ENCODE results near the gene ATXN7L1. TPM values are rescaled to one million over a fixed set of nuclear protein-coding genes. Genes with fewer than 3 reads are reported as not detected.

The ATXN7L1 gene
- total and polyA plus RNA-seq, 2 of the 4 experiments (the other 2 are of a cell fraction) = 3.5 to 4.3 TPM

- in situ Hi-C loops (cut with MboI; ENCODE audit: low sequenced_read_pairs) (no loop called here), intact Hi-C loops (cut with micrococcal nuclease) (no loop called here), dilution Hi-C loops (cut with HindIII; ENCODE audit: low sequenced_read_pairs, unreplicated experiment) (no loop called here)
- Histone ChIP-seq H3K56ac (ENCODE audit: extremely low read depth, insufficient read depth, low read length) (no peak overlapping the region), H2AFZ (replicated peaks; ENCODE audit: low read length, poor library complexity) (no peak overlapping the region), H3K4me3 (ENCODE audit: insufficient read depth, low read depth, low read length) (no peak overlapping the region), H3K4me2 (ENCODE audit: low read depth, low read length) (no peak overlapping the region), H3K79me1 (ENCODE audit: low read depth in 1 of 2, low read length in 2 of 2) (no peaks in the 10 kb centered on the region), H3K9me1 (ENCODE audit: insufficient read depth, low read length) (no peaks in the 10 kb centered on the region), H2BK15ac (ENCODE audit: low read depth, low read length) (no peak overlapping the region), H3K14ac (replicated peaks; ENCODE audit: low read depth, low read length) (no peak overlapping the region), H2BK20ac (ENCODE audit: low read depth, low read length) (no peak overlapping the region), H3K27me3 (ENCODE audit: control insufficient read depth, insufficient read depth, low read length) (peaks cover 7% of the 10 kb centered on the region; the same call in 1 of the 2 replicates), H3K23ac (ENCODE audit: low read depth, low read length) (no peak overlapping the region), H2AK5ac (ENCODE audit: low read depth, low read length) (no peak overlapping the region), H2BK5ac (ENCODE audit: low read depth, low read length, poor library complexity, severe bottlenecking) (no peak overlapping the region), H4K91ac (ENCODE audit: insufficient read depth, low read depth, low read length) (no peak overlapping the region), H4K8ac (ENCODE audit: low read depth in 2 of 2, low read length in 2 of 2) (no peak overlapping the region), H4K5ac (ENCODE audit: low read depth, low read length) (no peak overlapping the region), H2BK120ac (ENCODE audit: low read depth, low read length) (no peak overlapping the region), H3K4ac (ENCODE audit: low read depth, low read length) (no peak overlapping the region), H3K4me1 (ENCODE audit: control insufficient read depth, insufficient read depth, low read length) (peaks cover 2% of the 10 kb centered on the region; the same call in 1 of the 2 replicates), H3K27ac (ENCODE audit: insufficient read depth, low read length) (no peak overlapping the region), H3K9me3 (ENCODE audit: control insufficient read depth, insufficient read depth, low read length) (no peaks in the 10 kb centered on the region), H4K20me1 (ENCODE audit: insufficient read depth, low read length) (no peaks in the 10 kb centered on the region), H2AK9ac (replicated peaks; ENCODE audit: low read depth, low read length, poor library complexity) (no peak overlapping the region), H3K36me3 (ENCODE audit: control insufficient read depth, insufficient read depth, low read length) (no peaks in the 10 kb centered on the region), H3K18ac (ENCODE audit: low read depth, low read length) (no peak overlapping the region), H3K9ac (ENCODE audit: low read depth, low read length) (no peak overlapping the region)
- no peak for ATAC-seq (ENCODE audit: low read depth)
- CTCF ChIA-PET = interaction anchor here (0.7 kb wide), 1 partner anchor 21 kb away, joined by 3 read pairs; no protein-coding TSS in a partner anchor
- WGBS, 2 experiments (ENCODE audit: extremely low coverage in 2 of 2, insufficient read length in 1 of 2) = no CpG with 5 or more reads among the region's 4 CpGs
- no peak for TF ChIP-seq RAD21 (IDR thresholded peaks at IDR 0.05; ENCODE audit: low read length)
- TF ChIP-seq ELK1 (IDR thresholded peaks at IDR 0.05; ENCODE audit: borderline replicate concordance, low read depth, low read length) = no peak
- TF ChIP-seq RFX5 (IDR thresholded peaks at IDR 0.05; ENCODE audit: low read depth, low read length) = no peak
- no peak for TF ChIP-seq SMC3 (IDR thresholded peaks at IDR 0.05; ENCODE audit: low read depth, low read length)
- TF ChIP-seq MAZ (IDR thresholded peaks at IDR 0.05; ENCODE audit: borderline replicate concordance, low read depth, low read length) = no peak
- TF ChIP-seq CTCF (conservative IDR thresholded peaks at IDR 0.05; ENCODE audit: low read depth, low read length) = no peak
- TF ChIP-seq CHD1 (IDR thresholded peaks at IDR 0.05; ENCODE audit: low read depth, low read length) = no peak
- no peak for TF ChIP-seq BHLHE40 (IDR thresholded peaks at IDR 0.05; ENCODE audit: low read depth, low read length)
- no peak for TF ChIP-seq RCOR1 (IDR thresholded peaks at IDR 0.05; ENCODE audit: insufficient replicate concordance, low read length)
- TF ChIP-seq MAFK (IDR thresholded peaks at IDR 0.05; ENCODE audit: low read depth, low read length) = no peak
- no peak for TF ChIP-seq POLR2A (IDR thresholded peaks at IDR 0.05; ENCODE audit: low read depth, low read length)
- TF ChIP-seq CEBPB (IDR thresholded peaks at IDR 0.05; ENCODE audit: low read depth, low read length) = no peak
- TF ChIP-seq, protein P1, sequence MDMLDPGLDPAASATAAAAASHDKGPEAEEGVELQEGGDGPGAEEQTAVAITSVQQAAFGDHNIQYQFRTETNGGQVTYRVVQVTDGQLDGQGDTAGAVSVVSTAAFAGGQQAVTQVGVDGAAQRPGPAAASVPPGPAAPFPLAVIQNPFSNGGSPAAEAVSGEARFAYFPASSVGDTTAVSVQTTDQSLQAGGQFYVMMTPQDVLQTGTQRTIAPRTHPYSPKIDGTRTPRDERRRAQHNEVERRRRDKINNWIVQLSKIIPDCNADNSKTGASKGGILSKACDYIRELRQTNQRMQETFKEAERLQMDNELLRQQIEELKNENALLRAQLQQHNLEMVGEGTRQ (IDR thresholded peaks at IDR 0.05; ENCODE audit: low read depth, low read length) = no peak
- no peak for TF ChIP-seq MXI1 (IDR thresholded peaks at IDR 0.05; ENCODE audit: borderline replicate concordance, low read depth, low read length)
- TF ChIP-seq NFE2L2 (IDR thresholded peaks at IDR 0.05; ENCODE audit: low read depth, low read length) = no peak
- no peak for TF ChIP-seq FOS (IDR thresholded peaks at IDR 0.05; ENCODE audit: low read depth, low read length)
- DNase-seq = no peak
- POLR2A ChIA-PET (ENCODE audit: unreplicated experiment) = no interaction called here
- no TSS peak for BruUV-seq (replicated peaks)
Measured at GRCh38 chr7:105596866-105597265, 279.5 kb downstream of the ATXN7L1 start.

All from IMR-90 (cell line).